HAP-1 (cell line): ENCODE data around the gene ZFP42.
"Not testable (repeated sequence)": the region's sequence is repeated elsewhere in the genome, so short reads cannot be mapped to it uniquely, and the experiment has no call there.

Experiments used
- DNase-seq, 2 experiments: peaks; one replicate each; pipeline ENCODE4 v3.0.0-alpha.2; 2016 to 2020; ENCODE audit warnings: low spot score in 2 of 2
- H3K27me3 ChIP-seq: fragments of 250-450 bp; sonication (Bioruptor Pico); 2 replicates; pipeline ENCODE4 v1.5.1; 2020; ENCODE audit warnings: low read depth, mild to moderate bottlenecking, moderate library complexity
- H3K36me3 ChIP-seq: fragments of 250-450 bp; sonication (Bioruptor Pico); replicated peaks from 2 replicates; pipeline ENCODE4 v1.5.1; 2020; ENCODE audit warnings: mild to moderate bottlenecking
- H3K4me1 ChIP-seq: fragments of 250-450 bp; sonication (Bioruptor Pico); 2 replicates; pipeline ENCODE4 v1.5.1; 2020; ENCODE audit warnings: mild to moderate bottlenecking
- H3K4me3 ChIP-seq: fragments of 250-450 bp; sonication (Bioruptor Pico); 2 replicates; pipeline ENCODE4 v1.5.1; 2020; ENCODE audit warnings: mild to moderate bottlenecking, moderate library complexity
- H3K9me3 ChIP-seq: fragments of 250-450 bp; sonication (Bioruptor Pico); 2 replicates; pipeline ENCODE4 v1.5.1; 2020; ENCODE audit warnings: mild to moderate bottlenecking, moderate library complexity
- in situ Hi-C: fragments of 300-500 bp; cut with MboI; formaldehyde crosslinking; loops from 3 replicates; pipeline ENCODE4 v1.14.3; 2020; ENCODE audit warnings: low sequenced_read_pairs, inconsistent platforms, mixed read lengths

The ZFP42 gene

GRCh38 chr4:188032583-188032982 lies 37.0 kb downstream of the ZFP42 start:
- in situ Hi-C loops, result no loop called here

DNA sequence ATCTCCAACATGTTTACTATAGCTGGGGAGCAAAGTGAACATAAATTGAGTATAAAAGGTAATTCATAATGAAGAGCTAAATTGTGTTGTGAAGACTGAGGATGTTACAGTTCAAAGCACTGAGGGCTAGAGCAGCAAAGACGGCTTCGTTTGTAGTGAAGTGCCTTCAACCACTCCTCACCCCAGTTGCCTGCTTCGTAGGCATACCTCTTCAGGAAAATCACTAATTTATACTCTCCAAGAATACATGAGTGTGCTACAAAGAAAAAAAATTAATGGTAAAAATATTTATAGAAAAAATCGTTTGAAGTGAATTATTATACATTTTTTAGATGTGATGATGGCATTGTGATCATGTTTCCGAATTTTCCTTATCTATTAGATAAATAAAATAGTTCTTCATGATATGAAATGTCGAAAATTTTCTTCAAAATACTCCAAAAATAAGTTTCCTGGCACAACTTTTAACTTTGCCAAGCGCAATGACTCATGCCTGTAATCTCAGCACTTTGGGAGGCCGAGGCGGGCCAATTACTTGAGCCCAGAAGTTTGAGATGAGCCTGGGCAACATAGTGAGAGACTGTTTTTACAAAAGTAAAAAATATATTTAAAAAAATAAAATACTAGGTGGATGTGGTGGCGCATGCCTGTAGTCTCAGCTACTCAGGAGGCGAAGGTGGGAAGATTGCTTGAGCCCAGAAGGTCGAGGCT lies 41.6 kb downstream of the ZFP42 start:
- no peaks in the 10 kb centered on the region for H3K9me3 ChIP-seq
- in situ Hi-C loops, result no loop called here
- H3K36me3 ChIP-seq, result no peaks in the 10 kb centered on the region
- H3K4me3 ChIP-seq, result no peak overlapping the region
- no peak for DNase-seq
- H3K4me1 ChIP-seq, result peaks cover 4% of the 10 kb centered on the region
- no peaks in the 10 kb centered on the region for H3K27me3 ChIP-seq

More at GRCh38 chr4:188032583-188032982, 37.0 kb downstream of the ZFP42 start:
- H3K4me1 ChIP-seq, result peaks cover 24% of the 10 kb centered on the region
- no peak for DNase-seq
- no peaks in the 10 kb centered on the region for H3K9me3 ChIP-seq
- no peaks in the 10 kb centered on the region for H3K27me3 ChIP-seq
- H3K36me3 ChIP-seq, result no peaks in the 10 kb centered on the region
- no peak overlapping the region for H3K4me3 ChIP-seq

DNA sequence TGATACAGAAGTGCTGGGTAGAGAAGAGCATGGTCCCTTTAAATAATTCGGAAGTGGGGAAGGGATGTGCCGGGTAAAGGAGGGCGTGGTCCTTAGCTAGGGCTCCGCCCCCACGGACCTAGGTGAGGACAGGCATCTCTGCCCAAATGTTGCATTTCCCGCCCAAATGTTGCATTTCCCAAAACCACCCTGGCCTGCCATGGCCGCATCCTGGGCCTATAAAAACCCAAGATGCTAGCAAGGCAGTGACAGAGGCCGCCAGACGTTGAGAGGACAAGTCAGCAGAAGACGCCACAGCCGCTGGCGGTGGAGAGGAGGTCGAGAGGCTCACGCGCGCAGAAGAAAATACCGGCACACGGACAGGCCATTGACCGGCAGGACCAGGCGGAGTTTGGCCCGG lies 46.1 kb downstream of the ZFP42 start:
- Histone ChIP-seq H3K27me3 (no peaks in the 10 kb centered on the region), H3K9me3 (no peaks in the 10 kb centered on the region), H3K36me3 (no peaks in the 10 kb centered on the region), H3K4me1 (no peaks in the 10 kb centered on the region), H3K4me3 (no peak overlapping the region)
- DNase-seq, result no peak
- in situ Hi-C loops, result no loop called here

- H3K27me3 ChIP-seq, result no peaks in the 10 kb centered on the region
- in situ Hi-C loops, result no loop called here
Observed at GRCh38 chr4:188042191-188042590, 46.6 kb downstream of the ZFP42 start.

GRCh38 chr4:188043154-188043553 lies 47.6 kb downstream of the ZFP42 start:
- H3K36me3 ChIP-seq, result no peaks in the 10 kb centered on the region
- no peak overlapping the region for H3K4me3 ChIP-seq
- in situ Hi-C loops, result no loop called here
- H3K9me3 ChIP-seq, result no peaks in the 10 kb centered on the region
- no peaks in the 10 kb centered on the region for H3K4me1 ChIP-seq
- no peaks in the 10 kb centered on the region for H3K27me3 ChIP-seq
- no peak for DNase-seq

More at GRCh38 chr4:188042191-188042590, 46.6 kb downstream of the ZFP42 start:
- no peak for DNase-seq
- Histone ChIP-seq H3K36me3 (no peaks in the 10 kb centered on the region), H3K4me3 (no peak overlapping the region), H3K4me1 (no peaks in the 10 kb centered on the region), H3K9me3 (no peaks in the 10 kb centered on the region)

DNA sequence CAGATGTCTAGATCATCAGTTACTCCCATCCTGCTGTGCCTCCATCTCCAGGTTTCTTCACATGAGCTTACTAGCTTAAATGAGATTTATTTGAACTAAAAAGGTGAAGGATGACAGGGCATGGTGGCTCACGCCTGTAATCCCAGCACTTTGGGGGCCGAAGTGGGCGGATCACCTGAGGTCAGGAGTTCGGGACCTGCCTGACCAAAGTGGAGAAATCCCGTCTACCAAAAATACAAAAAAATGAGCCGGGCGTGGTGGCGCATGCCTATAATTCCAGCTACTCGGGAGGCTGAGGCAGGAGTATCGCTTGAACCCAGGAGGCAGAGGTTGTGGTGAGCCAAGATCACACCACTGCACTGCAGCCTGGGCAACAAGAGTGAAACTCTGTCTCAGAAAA lies 49.9 kb downstream of the ZFP42 start:
- H3K9me3 ChIP-seq, H3K4me3 ChIP-seq, H3K4me1 ChIP-seq, H3K27me3 ChIP-seq, DNase-seq, H3K36me3 ChIP-seq, in situ Hi-C loops: not testable (repeated sequence)

DNA sequence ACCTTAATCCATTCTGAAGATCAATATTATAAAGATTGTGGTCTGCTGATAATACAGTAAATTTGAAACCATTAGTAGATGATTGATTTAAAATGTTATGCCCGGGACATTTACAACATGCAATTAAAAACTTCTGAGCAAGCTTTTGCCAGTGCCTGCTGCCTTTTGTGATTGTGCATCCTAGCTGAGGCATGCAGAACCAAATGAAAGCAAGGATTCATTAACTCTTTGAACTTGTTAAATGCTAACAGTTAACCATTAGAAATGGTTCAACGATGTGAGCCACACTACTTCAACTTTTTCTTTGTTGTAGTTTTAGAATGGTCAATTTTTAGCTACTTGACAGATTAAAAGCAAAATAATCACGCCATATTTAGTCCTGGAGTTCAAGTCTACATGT lies 51.1 kb downstream of the ZFP42 start:
- H3K27me3 ChIP-seq, result no peaks in the 10 kb centered on the region
- H3K4me3 ChIP-seq, result no peak overlapping the region
- no peaks in the 10 kb centered on the region for H3K4me1 ChIP-seq
- in situ Hi-C loops, result no loop called here
- DNase-seq, result no peak
- no peaks in the 10 kb centered on the region for H3K36me3 ChIP-seq
- H3K9me3 ChIP-seq, result no peaks in the 10 kb centered on the region

- H3K36me3 ChIP-seq, result no peaks in the 10 kb centered on the region
- no peak overlapping the region for H3K4me3 ChIP-seq
- no peaks in the 10 kb centered on the region for H3K4me1 ChIP-seq
- no peaks in the 10 kb centered on the region for H3K9me3 ChIP-seq
- no peaks in the 10 kb centered on the region for H3K27me3 ChIP-seq
- in situ Hi-C loops, result no loop called here
- no peak for DNase-seq
Observed at GRCh38 chr4:188053302-188053701, 57.7 kb downstream of the ZFP42 start.
